Neural cell (in vitro differentiated cells): Measurements from ENCODE around the gene MAGOHB.

Experiments
- EP300 ChIP-seq: fragments of 450-650 bp; conservative IDR thresholded peaks from 2 replicates; pipeline ENCODE4 v1.6.1; 2014; ENCODE audit warnings: antibody characterized with exemption, mild to moderate bottlenecking, moderate library complexity; ENCODE audit not compliant: poor library complexity, severe bottlenecking
- EZH2 ChIP-seq: fragments of 200-600, 300-800 bp; shearing (Covaris generic), sonication (generic); IDR thresholded peaks from 2 replicates; pipeline ENCODE4 v1.6.1; 2014; ENCODE audit warnings: antibody characterized with exemption, low read length, borderline replicate concordance, mild to moderate bottlenecking; ENCODE audit not compliant: insufficient read depth, poor library complexity, severe bottlenecking
- POLR2AphosphoS5 ChIP-seq: IDR thresholded peaks from 2 replicates; pipeline ENCODE4 v1.6.1; 2012
- SMC3 ChIP-seq: fragments of 450-650 bp; conservative IDR thresholded peaks from 2 replicates; pipeline ENCODE4 v1.6.1; 2014; ENCODE audit warnings: antibody characterized with exemption, mild to moderate bottlenecking, moderate library complexity; ENCODE audit not compliant: poor library complexity
- TAF1 ChIP-seq: IDR thresholded peaks from 2 replicates; pipeline ENCODE4 v1.6.1; 2012; ENCODE audit warnings: low read depth
- TF ChIP-seq, protein P1 (sequence below): fragments of 450-650 bp; IDR thresholded peaks from 2 replicates; pipeline ENCODE4 v1.5.1; 2014; ENCODE audit warnings: antibody characterized with exemption, mild to moderate bottlenecking, moderate library complexity; ENCODE audit not compliant: poor library complexity, severe bottlenecking

DNA sequence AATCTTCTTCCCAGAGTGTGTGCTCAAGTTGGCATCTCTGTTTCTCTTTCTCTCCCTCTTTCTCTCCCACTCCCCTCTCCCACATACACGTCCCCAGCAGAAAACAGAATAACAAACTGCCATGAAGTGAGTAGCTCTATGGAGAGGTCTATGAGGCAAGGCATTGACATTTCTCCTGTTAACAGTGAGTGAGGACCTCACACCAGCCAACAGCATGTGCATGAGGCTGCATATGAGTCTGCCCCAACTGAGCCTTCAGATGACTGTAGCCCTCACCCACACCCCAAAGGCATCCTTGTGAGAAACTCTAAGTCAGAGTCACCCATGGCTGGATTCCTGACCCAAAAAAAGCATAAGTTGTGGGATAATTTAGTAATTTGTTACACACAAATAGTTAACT lies 50.4 kb downstream of the MAGOHB start:
- no peak for TF ChIP-seq TAF1
- TF ChIP-seq, protein P1, sequence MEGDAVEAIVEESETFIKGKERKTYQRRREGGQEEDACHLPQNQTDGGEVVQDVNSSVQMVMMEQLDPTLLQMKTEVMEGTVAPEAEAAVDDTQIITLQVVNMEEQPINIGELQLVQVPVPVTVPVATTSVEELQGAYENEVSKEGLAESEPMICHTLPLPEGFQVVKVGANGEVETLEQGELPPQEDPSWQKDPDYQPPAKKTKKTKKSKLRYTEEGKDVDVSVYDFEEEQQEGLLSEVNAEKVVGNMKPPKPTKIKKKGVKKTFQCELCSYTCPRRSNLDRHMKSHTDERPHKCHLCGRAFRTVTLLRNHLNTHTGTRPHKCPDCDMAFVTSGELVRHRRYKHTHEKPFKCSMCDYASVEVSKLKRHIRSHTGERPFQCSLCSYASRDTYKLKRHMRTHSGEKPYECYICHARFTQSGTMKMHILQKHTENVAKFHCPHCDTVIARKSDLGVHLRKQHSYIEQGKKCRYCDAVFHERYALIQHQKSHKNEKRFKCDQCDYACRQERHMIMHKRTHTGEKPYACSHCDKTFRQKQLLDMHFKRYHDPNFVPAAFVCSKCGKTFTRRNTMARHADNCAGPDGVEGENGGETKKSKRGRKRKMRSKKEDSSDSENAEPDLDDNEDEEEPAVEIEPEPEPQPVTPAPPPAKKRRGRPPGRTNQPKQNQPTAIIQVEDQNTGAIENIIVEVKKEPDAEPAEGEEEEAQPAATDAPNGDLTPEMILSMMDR = no peak
- no peak for TF ChIP-seq EP300
- TF ChIP-seq EZH2 = no peak
- no peak for TF ChIP-seq SMC3
- no peak for TF ChIP-seq POLR2AphosphoS5
